GM12892 (cell line): Measurements from ENCODE around the gene STIM2.

ENCODE experiments used
- POLR2A ChIP-seq: IDR thresholded peaks from 2 replicates; pipeline ENCODE4 v1.6.1; 2011; ENCODE audit warnings: low read depth, low read length, control low read depth
- POLR2AphosphoS5 ChIP-seq: IDR thresholded peaks from 2 replicates; pipeline ENCODE4 v1.6.1; 2011; ENCODE audit warnings: low read depth, low read length, control low read depth
- TAF1 ChIP-seq: IDR thresholded peaks from 2 replicates; pipeline ENCODE4 v1.6.1; 2011; ENCODE audit warnings: low read depth, mild to moderate bottlenecking, control low read depth, low read length, borderline replicate concordance

GRCh38 chr4:26942871-26943270, 82.2 kb downstream of the STIM2 start:
- TF ChIP-seq TAF1 (no peak), POLR2A (no peak), POLR2AphosphoS5 (no peak)
